GM19452 (cell line): ENCODE data around the gene E2F4.

Experiments used
- ATAC-seq: cut with Tn5 transposase; IDR thresholded peaks from one replicate; pipeline ENCODE4 v1.9.1; 2021; ENCODE audit not compliant: unreplicated experiment

E2F4 gene

DNA sequence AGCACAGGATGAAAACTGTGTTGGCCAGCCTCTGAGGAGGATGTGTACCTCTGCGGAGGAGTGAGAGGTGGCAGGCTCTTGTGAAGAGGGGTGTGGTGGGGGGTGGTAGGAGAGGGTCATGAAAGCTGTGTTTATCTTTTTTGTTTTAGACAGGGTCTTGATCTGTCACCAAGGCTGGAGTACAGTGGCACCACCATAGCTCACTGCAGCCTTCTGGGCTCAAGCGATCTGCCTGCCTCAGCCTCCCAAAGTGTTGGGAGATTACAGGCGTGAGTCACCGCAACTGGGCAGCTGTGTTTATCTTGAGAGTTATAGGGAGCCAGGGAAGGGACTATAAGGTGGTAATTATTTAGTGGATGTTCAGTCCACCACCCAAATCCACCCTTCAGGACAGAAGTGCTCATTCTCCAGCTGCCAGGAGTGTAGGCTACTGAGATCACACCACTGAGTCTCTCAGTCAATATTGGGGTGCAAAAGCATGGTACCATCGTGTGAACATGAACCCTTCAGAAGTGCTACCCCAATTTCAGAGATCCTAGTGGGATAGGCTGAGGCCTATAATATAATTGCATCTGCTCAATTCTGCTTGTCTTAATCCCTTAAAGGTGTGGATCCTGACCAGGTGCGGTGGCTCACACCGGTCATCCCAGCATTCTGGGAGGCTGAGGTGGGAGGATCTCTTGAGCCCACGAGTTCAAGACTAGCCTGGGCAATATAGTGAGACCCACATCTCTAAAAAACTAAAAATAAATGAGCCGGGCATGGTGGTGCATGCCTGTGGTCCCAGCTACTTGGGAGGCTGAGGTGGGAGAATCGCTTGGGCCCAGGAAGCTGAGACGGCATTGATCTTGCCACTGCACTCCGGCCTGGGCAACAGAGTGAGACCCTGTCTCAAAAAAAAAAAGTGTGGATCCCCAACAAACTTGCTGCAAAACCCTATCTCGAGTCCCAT, 1.2 kb upstream of the E2F4 start:
- ATAC-seq = no peak

DNA sequence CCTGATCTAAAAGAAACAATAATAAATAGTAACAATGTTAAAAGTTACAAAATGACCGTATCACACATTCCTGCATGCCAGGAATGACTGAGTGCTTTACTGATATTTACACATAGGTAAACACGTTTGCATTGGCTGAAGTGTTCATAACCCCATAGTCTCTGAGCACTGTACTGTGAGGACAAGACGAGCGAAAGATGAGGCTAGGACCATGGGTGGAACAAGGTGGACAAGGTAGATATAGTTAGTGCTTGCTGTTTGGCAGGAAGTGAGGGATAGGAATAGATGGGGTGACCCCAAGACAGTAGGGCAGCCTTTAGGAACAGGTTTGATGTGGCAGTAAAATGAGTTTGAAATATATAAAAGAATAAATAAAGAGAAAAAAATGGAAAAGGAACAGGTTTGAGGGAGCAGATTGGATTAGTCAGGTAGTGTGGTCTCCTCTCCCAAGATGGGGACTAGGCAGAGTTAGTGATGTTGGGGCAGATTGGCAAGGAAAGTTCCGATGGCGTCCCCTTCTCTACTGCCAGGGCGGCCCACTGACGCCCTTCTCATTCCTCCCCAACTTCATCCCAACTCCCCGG, 452 bp upstream of the E2F4 start:
- no peak for ATAC-seq

DNA sequence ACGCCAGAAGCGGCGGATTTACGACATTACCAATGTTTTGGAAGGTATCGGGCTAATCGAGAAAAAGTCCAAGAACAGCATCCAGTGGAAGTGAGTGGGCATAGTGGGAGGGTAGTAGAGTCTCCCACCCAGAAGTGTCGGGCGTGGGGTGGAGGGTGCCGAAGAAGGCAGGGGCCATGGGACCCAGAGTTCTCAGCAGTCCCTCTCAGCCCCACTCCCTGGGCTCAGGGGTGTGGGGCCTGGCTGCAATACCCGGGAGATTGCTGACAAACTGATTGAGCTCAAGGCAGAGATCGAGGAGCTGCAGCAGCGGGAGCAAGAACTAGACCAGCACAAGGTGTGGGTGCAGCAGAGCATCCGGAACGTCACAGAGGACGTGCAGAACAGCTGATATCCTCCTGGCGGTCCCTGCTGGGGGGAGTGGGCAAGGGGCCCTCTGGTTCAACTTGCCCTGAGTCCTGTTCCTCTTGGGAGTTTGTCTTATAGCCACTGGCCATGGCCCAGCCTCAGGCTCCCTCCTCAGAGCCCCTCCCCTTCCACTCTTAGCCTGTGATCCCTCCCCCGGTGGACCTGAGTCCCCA, 916 bp downstream of the E2F4 start:
- peak; percentile 1 for ATAC-seq

DNA sequence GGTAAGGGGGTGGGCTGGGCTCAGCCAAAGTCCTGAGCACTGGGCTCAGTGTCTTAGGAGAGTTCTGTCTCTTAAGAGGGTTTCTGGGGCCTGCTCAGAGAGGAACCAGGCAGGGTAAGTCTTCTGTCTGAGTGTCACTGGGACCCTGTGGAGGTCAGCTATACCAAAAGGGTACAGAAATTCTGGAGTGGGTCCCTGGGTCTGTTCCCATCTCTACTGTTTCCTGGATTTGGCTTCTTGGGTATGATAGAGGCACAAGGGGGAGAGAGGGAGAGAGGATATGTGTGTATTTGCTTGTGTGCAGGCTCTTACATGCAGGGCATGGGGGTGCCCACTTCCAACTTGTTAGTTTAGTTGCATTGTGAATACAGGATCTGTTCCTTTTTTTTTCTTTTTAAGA, 1.6 kb downstream of the E2F4 start:
- ATAC-seq = no peak

DNA sequence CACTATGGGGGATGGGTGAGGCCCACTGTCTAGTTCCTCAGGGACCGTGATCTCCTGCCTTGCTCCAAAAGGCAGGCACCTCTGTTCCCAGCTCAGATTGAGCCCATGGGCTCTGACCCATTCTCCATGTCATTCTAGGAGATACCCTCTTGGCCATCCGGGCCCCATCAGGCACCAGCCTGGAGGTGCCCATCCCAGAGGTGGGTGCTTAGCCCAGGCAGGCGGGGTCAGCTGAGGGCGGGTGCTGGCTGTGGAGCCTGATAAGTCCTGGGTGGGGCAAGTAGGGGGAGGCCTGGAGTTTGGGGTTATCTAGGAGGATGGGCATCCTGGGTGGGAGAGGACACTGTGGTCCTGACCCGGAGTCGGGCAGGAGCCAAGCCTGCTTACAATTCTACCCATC, 2.3 kb downstream of the E2F4 start:
- no peak for ATAC-seq

DNA sequence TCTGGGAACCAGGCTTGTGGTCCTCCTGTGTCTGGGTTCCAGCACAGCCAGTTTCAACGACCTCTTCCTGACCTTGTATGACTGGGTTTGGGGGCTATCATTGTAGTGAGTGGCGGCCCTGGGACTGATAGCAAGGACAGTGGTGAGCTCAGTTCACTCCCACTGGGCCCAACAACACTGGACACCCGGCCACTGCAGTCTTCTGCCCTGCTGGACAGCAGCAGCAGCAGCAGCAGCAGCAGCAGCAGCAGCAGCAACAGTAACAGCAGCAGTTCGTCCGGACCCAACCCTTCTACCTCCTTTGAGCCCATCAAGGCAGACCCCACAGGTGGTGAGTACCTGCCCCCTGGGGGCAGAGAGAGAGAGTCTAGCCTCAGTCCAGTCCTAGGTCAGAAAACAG, 3.7 kb downstream of the E2F4 start:
- no peak for ATAC-seq

DNA sequence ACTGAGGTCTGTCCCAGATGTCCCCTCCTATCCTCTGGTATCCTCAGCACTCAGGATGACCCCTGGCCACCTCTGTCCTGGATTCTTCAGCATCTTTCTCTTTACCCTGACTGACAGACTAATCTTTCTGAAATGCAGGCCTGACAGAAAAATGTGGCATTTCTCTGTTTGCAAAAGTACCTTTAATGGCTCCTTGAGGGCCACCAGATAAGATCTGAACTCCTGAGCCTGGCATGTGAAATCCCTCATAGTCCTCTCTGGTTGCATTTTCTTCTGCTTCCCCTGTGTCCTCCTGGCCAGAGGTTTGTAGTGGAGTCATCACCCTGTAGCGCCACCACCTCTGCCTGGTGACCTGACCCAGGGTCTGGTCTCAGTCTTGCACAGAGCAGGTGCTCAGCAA, 4.9 kb downstream of the E2F4 start:
- no peak for ATAC-seq

DNA sequence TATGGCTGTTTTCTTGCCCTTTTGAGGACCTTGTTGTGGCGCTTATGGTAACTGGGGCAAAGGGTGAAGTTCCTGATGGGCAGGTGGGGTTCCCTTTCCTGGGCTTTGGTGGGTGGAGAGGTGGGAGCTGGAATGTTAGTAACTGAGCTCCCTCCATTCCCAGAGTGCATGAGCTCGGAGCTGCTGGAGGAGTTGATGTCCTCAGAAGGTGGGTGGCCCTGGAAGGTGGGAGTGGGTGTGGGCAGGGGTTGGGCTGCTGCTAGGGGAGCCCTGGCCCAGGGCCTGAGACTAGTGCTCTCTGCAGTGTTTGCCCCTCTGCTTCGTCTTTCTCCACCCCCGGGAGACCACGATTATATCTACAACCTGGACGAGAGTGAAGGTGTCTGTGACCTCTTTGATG, 5.7 kb downstream of the E2F4 start:
- no peak for ATAC-seq

DNA sequence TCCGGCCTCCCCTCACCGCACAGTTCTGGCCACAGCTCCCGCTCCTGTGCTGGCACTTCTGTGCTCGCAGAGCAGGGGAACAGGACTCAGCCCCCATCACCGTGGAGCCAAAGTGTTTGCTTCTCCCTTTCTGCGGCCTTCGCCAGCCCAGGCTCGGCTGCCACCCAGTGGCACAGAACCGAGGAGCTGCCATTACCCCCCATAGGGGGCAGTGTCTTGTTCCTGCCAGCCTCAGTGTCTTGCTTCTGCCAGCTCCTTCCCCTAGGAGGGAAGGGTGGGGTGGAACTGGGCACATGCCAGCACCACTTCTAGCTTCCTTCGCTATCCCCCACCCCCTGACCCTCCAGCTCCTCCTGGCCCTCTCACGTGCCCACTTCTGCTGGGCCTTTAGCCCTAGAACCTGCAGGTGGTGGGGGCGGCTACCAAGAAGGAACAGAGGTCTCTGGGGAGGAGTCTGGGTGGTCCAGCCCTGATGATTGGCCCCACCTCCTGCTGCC, 6.3 kb downstream of the E2F4 start:
- ATAC-seq = no peak

DNA sequence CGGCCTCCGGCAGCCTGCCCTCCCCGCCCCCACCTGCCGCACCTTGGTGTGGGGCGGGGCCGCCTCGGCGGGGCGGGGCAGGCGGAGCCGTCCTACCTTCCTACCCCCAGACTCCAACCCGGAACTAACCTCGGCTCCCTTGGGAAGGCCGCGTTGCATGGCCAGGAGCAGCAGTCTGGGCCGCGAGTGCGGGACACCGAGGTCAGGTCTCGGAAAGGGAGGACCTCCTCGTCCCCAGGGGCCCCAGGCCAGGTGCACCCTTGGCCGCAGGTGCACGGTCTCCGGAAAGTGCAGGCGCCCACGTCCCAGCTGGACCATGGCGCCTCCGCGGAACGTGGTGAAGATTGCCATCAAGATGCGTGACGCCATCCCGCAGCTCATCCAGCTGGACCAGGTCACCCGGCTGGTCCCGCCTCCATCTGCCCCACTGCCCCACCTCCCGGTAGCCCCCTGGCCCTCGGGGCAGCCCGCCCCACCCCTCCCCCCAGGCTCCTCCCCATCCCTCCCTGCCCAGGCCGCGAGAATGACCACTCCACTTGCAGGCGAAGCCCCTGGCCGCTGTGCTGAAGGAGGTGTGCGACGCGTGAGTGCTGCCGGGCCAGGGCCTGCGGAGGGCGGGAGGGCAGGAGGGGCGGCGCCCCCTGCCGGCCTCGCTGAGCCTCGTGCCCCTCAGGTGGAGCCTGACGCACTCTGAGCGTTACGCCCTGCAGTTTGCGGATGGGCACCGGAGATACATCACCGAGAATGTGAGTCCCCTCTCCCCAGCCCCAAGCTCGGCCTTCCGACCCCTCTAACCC, 7.3 kb downstream of the E2F4 start, which contains the start of gene ELMO3:
TSS of gene ELMO3 (plus strand) at position 121 of the 797 bp plus-strand sequence. CDS start at position 317, 196 bp downstream.
- no peak for ATAC-seq

DNA sequence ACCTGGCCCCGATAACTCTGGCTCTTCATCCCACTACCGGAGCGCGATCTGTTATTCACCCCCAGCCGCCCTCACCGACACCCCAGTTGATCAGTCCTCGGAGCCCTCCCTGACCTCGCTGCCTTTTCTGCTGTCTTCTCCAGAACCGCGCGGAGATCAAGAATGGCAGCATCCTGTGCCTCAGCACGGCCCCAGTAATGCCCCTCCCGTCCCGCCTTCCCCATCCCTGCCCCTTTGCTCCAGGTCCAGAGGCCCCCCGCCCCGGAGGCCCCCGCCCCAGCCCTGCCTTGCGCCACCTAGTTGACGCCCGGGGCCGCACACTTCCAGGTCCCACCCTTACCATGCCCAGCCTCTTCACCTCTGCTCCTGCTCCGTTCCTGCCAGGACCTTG, 7.8 kb downstream of the E2F4 start:
- no peak for ATAC-seq

DNA sequence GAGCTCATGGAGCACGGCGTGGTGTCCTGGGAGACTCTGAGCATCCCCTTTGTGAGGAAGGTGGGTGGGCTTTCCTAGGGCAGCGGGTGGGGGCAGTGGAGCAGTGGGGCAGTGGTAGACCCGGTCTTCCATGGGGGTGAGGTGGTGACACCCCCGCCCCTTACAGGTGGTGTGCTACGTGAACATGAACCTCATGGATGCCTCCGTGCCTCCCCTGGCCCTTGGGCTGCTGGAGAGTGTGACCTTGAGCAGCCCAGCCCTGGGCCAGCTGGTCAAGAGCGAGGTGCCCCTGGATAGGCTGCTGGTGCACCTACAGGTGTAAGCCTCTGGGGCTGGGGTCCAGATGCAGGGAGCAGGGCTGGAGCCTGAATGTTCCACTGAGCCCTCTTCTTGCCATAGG, 8.5 kb downstream of the E2F4 start:
- no peak for ATAC-seq

DNA sequence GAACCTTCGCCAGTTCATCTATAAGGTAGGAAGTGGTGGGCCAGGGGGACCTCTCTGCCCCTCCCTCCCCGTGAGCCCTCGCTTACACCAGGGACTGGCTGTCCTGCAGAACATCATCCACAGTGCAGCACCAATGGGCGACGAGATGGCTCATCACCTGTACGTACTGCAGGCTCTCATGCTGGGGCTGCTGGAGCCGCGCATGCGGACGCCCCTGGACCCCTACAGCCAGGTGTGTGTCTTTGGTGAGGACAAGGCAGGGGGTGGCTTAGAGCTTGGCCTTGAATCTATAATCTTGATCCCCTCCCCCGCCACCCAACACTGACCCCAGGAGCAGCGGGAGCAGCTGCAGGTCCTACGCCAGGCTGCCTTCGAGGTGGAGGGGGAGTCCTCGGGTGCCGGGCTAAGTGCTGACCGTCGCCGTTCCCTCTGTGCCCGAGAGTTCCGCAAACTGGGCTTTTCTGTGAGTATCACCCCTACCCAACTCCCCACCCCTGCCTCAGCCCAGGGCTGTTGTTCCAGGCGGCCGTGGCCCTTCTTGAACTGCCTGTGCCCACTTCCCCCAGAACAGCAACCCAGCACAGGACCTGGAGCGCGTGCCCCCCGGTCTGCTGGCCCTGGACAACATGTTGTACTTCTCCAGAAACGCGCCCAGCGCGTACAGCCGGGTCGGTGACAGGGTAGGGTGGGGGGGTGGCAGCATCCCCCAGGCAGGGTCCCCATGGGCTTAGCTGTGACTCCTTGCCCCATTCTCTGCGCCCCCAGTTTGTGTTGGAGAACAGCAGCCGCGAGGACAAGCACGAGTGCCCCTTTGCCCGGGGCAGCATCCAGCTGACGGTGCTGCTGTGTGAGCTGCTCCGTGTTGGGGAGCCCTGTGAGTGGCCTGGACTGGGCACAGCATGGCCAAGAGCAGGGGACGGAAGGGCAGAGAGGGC, 9.7 kb downstream of the E2F4 start:
- no peak for ATAC-seq

DNA sequence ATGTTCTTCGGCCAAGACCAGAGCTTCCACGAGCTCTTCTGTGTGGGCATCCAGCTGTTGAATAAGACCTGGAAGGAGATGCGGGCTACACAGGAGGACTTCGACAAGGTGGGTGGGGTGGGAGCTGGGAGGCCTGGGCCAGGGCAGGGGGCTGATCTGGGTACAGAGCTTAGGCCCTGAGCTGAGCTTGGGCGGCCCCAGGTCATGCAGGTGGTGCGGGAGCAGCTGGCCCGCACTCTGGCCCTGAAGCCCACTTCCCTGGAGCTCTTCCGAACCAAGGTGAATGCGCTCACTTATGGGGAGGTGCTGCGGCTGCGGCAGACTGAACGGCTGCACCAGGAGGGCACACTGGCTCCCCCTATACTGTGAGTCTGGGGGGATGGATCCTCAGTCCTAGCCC, 10.5 kb downstream of the E2F4 start:
- no peak for ATAC-seq

DNA sequence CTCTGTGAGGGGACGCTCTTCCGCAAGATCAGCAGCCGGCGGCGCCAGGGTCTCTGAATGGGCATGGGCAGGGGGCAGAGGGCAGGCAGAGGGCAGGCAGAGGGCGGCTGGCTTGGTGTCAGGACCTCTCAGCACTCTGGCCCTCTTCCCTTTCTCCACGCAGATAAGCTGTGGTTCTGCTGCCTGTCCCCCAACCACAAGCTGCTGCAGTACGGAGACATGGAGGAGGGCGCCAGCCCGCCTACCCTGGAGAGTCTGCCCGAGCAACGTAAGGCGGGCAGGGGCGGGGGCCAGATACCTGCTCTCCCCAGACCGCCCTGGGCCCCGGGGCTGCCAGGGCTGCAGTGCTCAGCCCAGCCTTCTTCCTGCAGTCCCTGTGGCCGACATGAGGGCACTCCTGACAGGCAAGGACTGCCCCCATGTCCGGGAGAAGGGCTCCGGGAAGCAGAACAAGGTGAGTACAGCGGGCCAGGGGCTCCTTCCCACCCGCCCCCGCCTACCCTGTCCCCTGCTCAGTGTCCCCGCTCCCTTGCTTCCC, 11.1 kb downstream of the E2F4 start:
- ATAC-seq = no peak

DNA sequence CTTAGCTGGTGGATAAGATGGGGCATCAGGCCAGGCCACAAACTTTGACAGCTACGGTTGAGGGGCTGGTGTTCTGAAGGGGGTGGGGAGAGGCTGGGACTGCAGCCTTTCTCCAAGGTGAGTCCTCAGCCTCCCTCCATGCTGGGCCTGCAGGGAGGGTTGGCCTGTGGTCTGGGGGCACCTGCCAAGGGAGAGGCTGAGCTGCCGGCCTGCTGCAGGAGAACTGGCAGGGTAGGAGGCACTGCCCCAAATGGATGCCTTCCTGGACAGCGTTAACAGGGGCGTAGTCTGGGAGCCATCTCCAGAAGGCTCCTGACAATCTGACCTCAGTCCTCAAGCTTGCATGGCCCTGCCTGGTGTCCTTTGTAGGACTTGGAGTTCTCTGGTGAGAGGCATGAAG, 12.1 kb downstream of the E2F4 start:
- ATAC-seq = no peak

DNA sequence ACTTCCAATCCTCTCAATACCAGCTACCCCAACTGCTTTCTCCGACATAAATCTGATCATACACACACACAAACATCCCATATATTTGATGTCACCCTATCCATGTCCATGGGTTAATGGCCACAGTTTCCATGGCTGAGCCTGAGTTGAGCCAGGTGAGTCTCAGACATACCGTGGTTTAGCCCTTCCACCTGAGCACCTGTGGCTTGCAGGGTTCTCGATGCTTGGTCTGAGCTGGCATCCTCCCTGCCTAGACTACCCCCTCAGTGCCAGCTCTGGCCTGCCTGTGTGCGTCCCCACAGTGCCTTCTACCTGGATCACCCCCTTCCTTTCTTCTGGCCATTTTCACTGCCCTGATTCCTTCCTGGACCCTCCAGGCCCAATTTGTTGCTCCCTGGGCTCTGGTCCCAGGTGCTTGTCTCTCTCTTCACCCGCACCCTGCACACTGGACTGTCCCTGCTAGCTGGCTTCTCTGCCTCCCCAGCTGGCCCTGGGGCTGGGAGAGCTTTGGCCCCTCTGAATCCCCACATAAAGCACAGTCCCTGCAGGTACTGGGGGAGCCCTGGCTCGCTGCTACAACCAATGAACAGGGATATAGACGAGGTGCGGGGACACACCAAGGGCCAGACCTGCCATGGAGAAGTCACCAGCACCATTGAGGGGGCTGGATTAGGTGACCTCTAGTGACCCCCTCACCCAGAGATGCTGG, 14.3 kb downstream of the E2F4 start:
- ATAC-seq = no peak

DNA sequence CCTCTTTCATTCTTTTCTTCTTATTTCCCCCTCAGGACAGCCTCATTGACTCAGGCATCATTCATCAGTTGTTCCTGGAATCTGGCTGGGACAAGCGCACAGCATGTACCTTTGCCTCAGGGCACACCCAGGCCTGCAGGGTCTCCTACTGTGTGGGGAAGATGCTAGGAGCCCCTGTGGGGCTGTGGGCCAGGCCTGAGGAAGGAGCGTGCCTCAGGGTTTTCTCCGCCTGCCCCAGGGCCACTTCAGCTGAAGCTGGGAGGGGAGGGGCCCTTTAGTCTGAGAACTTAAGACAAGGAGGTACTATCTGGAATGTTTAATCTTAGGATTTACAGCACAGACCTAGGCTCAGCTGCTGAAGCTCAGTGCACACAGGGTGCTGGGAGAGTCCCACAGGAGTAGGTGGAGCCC, 14.9 kb downstream of the E2F4 start:
- ATAC-seq = no peak
